Colon (tissue), 2 donors: ENCODE results near the gene DBP.
"Not testable (repeated sequence)": the region's sequence is repeated elsewhere in the genome, so short reads cannot be mapped to it uniquely, and the experiment has no call there.

ENCODE experiments used
- FAIRE-seq: peaks from 2 replicates; lab custom pipeline; 2012; peaks lifted over from hg19 to GRCh38; lab: Jason Lieb, UNC
- donor health status: control.
- donor health status: control.

DBP gene

GRCh38 chr19:48665786-48666185, 28.6 kb upstream of the DBP start:
- FAIRE-seq: no peak

GRCh38 chr19:48664476-48664875, 27.3 kb upstream of the DBP start:
- no peak for FAIRE-seq

GRCh38 chr19:48663667-48664066, 26.5 kb upstream of the DBP start:
- FAIRE-seq: no peak

GRCh38 chr19:48661711-48662090, 24.5 kb upstream of the DBP start:
- FAIRE-seq: no peak

- FAIRE-seq: peak; percentile 66
Measured at GRCh38 chr19:48660852-48661710, 23.9 kb upstream of the DBP start.

GRCh38 chr19:48659768-48660167, 22.6 kb upstream of the DBP start:
- no peak for FAIRE-seq

- no peak for FAIRE-seq
Measured at GRCh38 chr19:48658483-48658882, 21.3 kb upstream of the DBP start.

GRCh38 chr19:48657828-48658227, 20.6 kb upstream of the DBP start:
- not testable (repeated sequence) for FAIRE-seq

- no peak for FAIRE-seq
Measured at GRCh38 chr19:48656840-48657474, 19.8 kb upstream of the DBP start.

GRCh38 chr19:48654299-48655059, 17.3 kb upstream of the DBP start:
- no peak for FAIRE-seq

GRCh38 chr19:48651683-48652048, 14.5 kb upstream of the DBP start:
- FAIRE-seq: no peak

- no peak for FAIRE-seq
Measured at GRCh38 chr19:48650974-48651682, 13.9 kb upstream of the DBP start.

- no peak for FAIRE-seq
Measured at GRCh38 chr19:48648134-48648533, 11.0 kb upstream of the DBP start.

- FAIRE-seq: no peak
Measured at GRCh38 chr19:48646722-48647216, 9.6 kb upstream of the DBP start.

- no peak for FAIRE-seq
Measured at GRCh38 chr19:48646001-48646721, 9.0 kb upstream of the DBP start, which contains the start of gene CA11. CA11 (minus strand) TSS chr19:48646187; CDS start chr19:48645632, 555 bp downstream.

- FAIRE-seq: no peak
Measured at GRCh38 chr19:48645620-48646000, 8.4 kb upstream of the DBP start.

GRCh38 chr19:48644839-48645619, 7.8 kb upstream of the DBP start:
- FAIRE-seq: no peak

GRCh38 chr19:48644355-48644754, 7.2 kb upstream of the DBP start:
- FAIRE-seq: no peak

- no peak for FAIRE-seq
Measured at GRCh38 chr19:48642862-48643261, 5.7 kb upstream of the DBP start.

- no peak for FAIRE-seq
Measured at GRCh38 chr19:48641850-48642249, 4.7 kb upstream of the DBP start.
